ENCODE results near the gene ZNF655.

Gene ZNF655

DNA sequence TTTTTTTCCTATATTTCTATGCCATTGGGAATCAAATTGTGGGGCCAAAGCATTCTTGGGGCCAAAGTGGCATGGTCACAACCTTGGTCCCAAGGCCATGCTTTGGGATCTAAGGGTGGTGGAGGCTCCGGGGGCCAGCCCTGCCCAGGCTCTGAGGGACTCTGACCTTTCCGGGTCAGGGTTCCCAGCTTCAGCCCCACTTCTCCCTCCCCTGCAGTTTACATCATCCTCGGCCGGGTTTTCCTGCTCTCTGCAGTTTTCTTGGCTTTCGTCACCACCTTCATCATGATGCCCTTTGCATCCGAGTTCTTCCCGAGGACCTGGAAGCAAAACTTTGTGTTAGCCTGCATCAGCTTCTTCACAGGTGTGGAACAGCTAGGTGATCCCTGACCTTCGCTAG lies 48.1 kb downstream of the ZNF655 start:
- DNase-seq (ENCODE audit: low spot score), result no peak

GRCh38 chr7:99607548-99607947 lies 49.1 kb downstream of the ZNF655 start:
- DNase-seq (ENCODE audit: low spot score), result no peak

- DNase-seq (ENCODE audit: low spot score), result no peak
Measured at GRCh38 chr7:99614495-99614894, 56.1 kb downstream of the ZNF655 start.

- no peak for DNase-seq (ENCODE audit: low spot score)
Measured at GRCh38 chr7:99615989-99616358, 57.5 kb downstream of the ZNF655 start.

DNA sequence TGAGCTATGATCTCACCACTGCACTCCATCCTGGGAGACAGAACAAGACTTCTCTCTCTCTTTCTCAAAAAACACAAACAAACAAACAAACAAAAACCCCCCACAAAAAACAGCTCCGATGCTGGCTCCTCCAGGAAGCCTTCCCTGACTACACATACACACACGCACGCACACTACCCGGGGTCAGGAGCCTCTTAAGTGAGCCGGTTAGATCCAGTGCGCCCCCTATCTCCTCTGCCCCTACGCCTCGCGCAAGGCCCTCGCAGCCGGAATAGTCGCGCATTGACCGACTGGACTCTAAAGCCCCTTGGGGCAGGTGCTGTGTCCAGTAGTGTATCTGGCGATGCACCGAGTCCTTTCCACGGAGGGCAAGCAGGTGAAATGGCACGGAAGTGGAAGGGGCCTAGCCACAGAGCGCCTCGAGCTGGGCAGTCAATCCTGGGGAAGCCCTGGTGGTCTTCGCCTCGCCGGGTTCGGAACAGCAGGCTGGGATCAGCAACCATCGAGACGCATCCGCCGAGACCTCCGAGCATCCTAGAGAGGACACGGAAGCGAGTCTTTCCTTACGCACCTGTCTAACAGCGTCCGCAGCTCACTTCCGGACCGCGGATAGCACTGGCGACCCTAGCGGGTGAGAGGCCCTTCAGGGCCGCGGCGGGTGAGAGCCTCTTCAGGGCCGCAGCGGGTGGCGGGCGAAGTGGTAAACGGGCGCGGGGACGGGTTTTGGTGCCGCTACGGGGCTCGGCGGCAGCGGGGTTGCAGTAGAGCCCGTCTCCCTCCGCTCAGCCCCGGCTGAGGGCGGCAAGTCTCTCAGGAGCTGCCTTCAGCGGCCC lies 58.1 kb downstream of the ZNF655 start, which contains the start of gene ZSCAN25:
Gene ZSCAN25, plus strand, starts transcription at position 588 of the 833 bp plus-strand sequence. CDS start 2,661 bp downstream, outside the sequence.
- peak; percentile 85 for DNase-seq (ENCODE audit: low spot score)

GRCh38 chr7:99617192-99617781 lies 58.8 kb downstream of the ZNF655 start:
- DNase-seq (ENCODE audit: low spot score), result no peak

DNA sequence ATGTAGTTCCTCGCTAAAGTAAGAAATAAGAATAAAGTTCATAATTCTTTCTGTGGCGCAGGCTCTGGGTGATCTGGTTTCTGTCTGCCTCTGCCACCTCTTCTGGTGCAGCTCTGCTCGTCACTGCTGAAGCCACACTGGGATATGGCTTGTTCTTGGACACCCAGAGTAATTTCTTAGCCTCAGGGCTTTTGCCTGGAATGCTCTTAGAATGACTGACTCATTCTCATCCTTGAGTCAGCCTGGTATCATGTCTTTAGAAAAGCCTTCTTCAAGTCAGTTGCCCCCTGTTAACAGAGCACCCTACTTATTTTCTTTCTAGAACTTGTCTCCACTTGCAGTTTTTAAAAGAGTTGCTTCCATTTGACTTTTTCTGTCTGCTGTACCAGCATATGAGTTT lies 60.3 kb downstream of the ZNF655 start:
- DNase-seq (ENCODE audit: low spot score), result no peak

DNA sequence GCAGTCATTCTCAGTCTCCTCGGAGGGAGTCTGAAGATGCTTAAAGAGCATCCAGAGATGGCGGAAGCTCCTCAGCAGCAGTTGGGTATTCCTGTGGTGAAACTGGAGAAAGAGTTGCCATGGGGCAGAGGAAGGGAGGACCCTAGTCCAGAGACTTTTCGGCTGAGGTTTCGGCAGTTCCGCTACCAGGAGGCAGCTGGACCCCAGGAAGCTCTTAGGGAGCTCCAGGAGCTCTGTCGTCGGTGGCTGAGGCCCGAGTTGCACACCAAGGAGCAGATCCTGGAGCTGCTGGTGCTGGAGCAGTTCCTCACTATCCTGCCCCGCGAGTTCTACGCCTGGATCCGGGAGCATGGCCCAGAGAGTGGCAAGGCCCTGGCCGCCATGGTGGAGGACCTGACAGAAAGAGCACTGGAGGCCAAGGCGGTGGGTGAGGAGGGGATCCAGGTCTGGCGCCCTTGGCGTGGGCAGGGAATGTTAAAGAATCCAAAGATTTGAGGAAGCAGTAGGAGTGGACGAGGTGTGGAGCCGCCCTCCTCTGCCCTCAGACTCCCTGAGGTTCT lies 61.2 kb downstream of the ZNF655 start:
- no peak for DNase-seq (ENCODE audit: low spot score)

GRCh38 chr7:99621271-99621670 lies 62.8 kb downstream of the ZNF655 start:
- no peak for DNase-seq (ENCODE audit: low spot score)

GRCh38 chr7:99622596-99622995 lies 64.2 kb downstream of the ZNF655 start:
- DNase-seq (ENCODE audit: low spot score), result no peak

DNA sequence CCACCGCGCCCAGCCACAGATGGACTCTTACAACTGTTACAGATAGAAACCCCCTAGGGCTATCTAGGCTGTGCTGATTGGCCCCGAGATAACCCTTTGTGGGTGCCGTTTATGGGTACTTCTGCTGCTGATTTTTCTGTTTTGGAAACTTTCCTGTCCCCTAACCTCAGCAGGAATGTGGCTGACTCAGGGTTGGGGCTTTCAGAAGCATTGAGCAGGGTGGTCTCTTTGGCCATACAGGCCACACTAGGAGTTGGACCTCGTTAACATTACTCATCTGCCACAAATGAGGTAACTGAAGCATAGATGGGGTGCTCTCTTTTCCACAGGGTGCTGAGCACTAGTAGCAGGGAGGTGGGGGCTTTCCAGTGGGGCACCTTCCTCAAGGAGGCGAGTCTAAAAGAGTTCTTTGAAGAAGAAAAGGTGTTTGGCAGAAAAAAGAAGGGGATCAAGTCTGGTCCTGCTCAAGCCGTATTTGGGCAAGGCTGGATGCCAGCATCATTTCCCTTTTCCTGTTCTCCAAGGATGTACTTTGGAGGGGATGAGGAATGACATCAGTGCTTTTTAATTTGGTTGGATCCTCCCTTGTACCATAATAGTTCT lies 64.8 kb downstream of the ZNF655 start:
- DNase-seq (ENCODE audit: low spot score), result no peak

DNA sequence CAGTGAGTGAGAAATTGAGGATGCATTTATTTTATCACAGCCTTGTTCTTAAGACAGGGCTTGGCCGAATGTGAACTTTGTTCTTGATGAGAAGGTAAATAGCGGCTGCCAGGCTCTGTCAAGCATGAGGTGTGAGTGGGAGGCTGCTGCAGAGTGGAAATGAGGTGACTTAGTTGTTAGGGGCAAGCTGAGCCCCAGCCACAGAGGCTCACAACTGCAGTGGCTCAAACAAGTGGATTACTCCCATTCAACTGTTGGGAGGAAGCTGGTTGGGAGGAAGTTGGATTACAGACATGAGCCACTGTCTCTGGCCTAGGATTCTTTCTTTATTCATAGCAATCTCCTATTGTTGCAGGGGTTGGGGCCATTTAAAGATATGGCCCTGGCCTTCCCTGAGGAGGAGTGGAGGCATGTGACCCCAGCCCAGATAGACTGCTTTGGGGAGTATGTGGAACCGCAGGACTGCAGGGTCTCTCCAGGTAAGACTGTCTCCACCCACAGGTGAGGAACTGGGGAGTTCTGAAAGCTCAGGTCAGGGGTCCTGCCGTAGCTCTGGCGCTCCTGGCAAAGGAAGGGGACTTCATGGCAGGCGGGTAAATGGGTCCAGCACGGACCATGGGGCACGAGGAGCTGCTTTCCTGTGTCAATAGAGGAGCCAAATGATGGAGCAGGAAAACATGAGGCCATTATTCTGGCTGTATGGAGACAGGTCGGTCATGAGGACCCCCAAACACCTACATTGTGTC lies 65.4 kb downstream of the ZNF655 start:
- no peak for DNase-seq (ENCODE audit: low spot score)

- DNase-seq (ENCODE audit: low spot score), result no peak
Measured at GRCh38 chr7:99624484-99624883, 66.0 kb downstream of the ZNF655 start.

DNA sequence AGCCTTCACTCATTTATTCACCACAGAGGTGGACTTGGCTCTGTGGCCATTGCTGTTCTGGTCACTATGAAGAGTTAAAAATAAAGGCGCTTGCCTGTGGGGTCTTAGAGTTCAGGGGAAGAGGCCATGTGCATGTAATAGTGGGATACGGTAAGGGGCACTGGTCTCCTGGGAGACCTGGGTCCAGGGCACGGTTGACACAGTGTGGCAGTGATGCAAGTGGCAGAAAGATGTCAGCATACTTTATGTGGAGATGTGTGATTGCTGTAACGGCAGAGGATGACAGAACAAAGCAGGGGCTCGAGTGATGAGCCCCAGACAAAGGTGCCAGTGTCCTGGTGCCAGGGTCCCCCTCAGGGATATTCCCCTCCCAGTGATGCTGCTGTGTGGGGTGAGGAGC lies 66.9 kb downstream of the ZNF655 start:
- no peak for DNase-seq (ENCODE audit: low spot score)

GRCh38 chr7:99625961-99626360 lies 67.5 kb downstream of the ZNF655 start:
- DNase-seq (ENCODE audit: low spot score), result no peak

Measured in kidney capillary endothelial cell (primary cell).